Thoracic aorta (tissue), 2 donors: Measurements from ENCODE around the gene ALAD. TPM values are rescaled to one million over a fixed set of nuclear protein-coding genes. Genes with fewer than 3 reads are reported as not detected.

Experiments
- ATAC-seq: fragments of 150-250 bp; one replicate; pipeline ENCODE4 v1.8.0; 2017; ENCODE audit warnings: low read depth; ENCODE audit not compliant: insufficient number of reproducible peaks, low FRiP score
- DNase-seq: peaks from one replicate; pipeline ENCODE4 v3.0.0-alpha.2; 2020; ENCODE audit warnings: low spot score
- H3K27ac ChIP-seq, 2 donors: fragments of 200-600 bp; sonication (generic); 1 replicate in 1 of 2; 2 replicates in 1 of 2; pipeline ENCODE4 v1.5.1; 2016; ENCODE audit warnings: mild to moderate bottlenecking in 2 of 2, moderate library complexity in 2 of 2
- H3K27me3 ChIP-seq: fragments of 200-600 bp; sonication (generic); replicated peaks from 2 replicates; pipeline ENCODE4 v1.6.0; 2016; ENCODE audit warnings: mild to moderate bottlenecking; ENCODE audit not compliant: insufficient read depth
- H3K36me3 ChIP-seq: fragments of 200-600 bp; sonication (generic); one replicate; pipeline ENCODE4 v1.5.1; 2016
- H3K4me1 ChIP-seq, 2 donors: fragments of 200-600 bp; sonication (generic); 1 replicate in 1 of 2; 2 replicates in 1 of 2; pipeline versions ENCODE4 v1.5.1 to v1.6.0; 2016; ENCODE audit warnings: low read depth in 2 of 2, mild to moderate bottlenecking in 1 of 2; ENCODE audit not compliant: control insufficient read depth in 1 of 2
- H3K4me3 ChIP-seq: fragments of 200-600 bp; sonication (generic); 2 replicates; pipeline ENCODE4 v1.5.1; 2016; ENCODE audit warnings: mild to moderate bottlenecking
- H3K9me3 ChIP-seq: fragments of 200-600 bp; sonication (generic); 2 replicates; pipeline ENCODE4 v1.5.1; 2016
- CTCF ChIP-seq: fragments of 200-600 bp; sonication (generic); IDR thresholded peaks from one replicate; pipeline ENCODE4 v1.5.1; 2019; ENCODE audit warnings: antibody characterized with exemption
- total RNA-seq, 2 donors: library from RNA; depleted of rRNA; stranded (reverse); fragments of >200 nt; gene quantifications; one replicate each; pipeline versions ENCODE4 v1.1.0 to v1.2.3, GENCODE V29; 2016

ALAD gene
- total RNA-seq, 2 donors from 2014 or later = 23.0 to 26.0 TPM

- H3K9me3 ChIP-seq = no peaks in the 10 kb centered on the region
- no peaks in the 10 kb centered on the region for H3K4me1 ChIP-seq
- ATAC-seq (no peak), DNase-seq (no peak)
- H3K27ac ChIP-seq = no peak overlapping the region
- H3K27me3 ChIP-seq = no peaks in the 10 kb centered on the region
- TF ChIP-seq CTCF = no peak
- H3K4me3 ChIP-seq = no peak overlapping the region
- no peaks in the 10 kb centered on the region for H3K36me3 ChIP-seq
Measured at GRCh38 chr9:113425072-113425471, 24.0 kb upstream of the ALAD start.

GRCh38 chr9:113421726-113422125 lies 20.6 kb upstream of the ALAD start:
- Histone ChIP-seq H3K27ac (no peak overlapping the region), H3K36me3 (no peaks in the 10 kb centered on the region), H3K4me3 (no peak overlapping the region), H3K27me3 (no peaks in the 10 kb centered on the region), H3K4me1 (no peaks in the 10 kb centered on the region), H3K9me3 (no peaks in the 10 kb centered on the region)
- no peak for DNase-seq
- ATAC-seq = no peak
- no peak for TF ChIP-seq CTCF

- Histone ChIP-seq H3K9me3 (no peaks in the 10 kb centered on the region), H3K36me3 (no peaks in the 10 kb centered on the region), H3K27me3 (no peaks in the 10 kb centered on the region), H3K27ac (no peak overlapping the region), H3K4me1 (no peaks in the 10 kb centered on the region), H3K4me3 (no peak overlapping the region)
- no peak for DNase-seq
- no peak for ATAC-seq
- no peak for TF ChIP-seq CTCF
Measured at GRCh38 chr9:113417370-113417769, 16.3 kb upstream of the ALAD start.

- H3K4me3 ChIP-seq = no peak overlapping the region
- H3K36me3 ChIP-seq = no peaks in the 10 kb centered on the region
- no peaks in the 10 kb centered on the region for H3K27me3 ChIP-seq
- no peaks in the 10 kb centered on the region for H3K9me3 ChIP-seq
- DNase-seq (no peak), ATAC-seq (no peak)
- peaks cover 2 to 3% of the 10 kb centered on the region in 2 donors for H3K4me1 ChIP-seq
- no peak overlapping the region for H3K27ac ChIP-seq
- TF ChIP-seq CTCF = no peak
Measured at GRCh38 chr9:113416149-113416721, 15.2 kb upstream of the ALAD start.

- peaks cover 8% of the 10 kb centered on the region for H3K36me3 ChIP-seq
Measured at GRCh38 chr9:113410207-113410864, 9.3 kb upstream of the ALAD start, which contains the start of the genes C9orf43 and POLE3. C9orf43 (plus strand) TSS chr9:113410747; CDS start chr9:113413494, 2,747 bp downstream. POLE3 (minus strand) TSS chr9:113410675; CDS start chr9:113410293, 382 bp downstream.

More at GRCh38 chr9:113410207-113410864, 9.3 kb upstream of the ALAD start, which contains the start of the genes C9orf43 and POLE3:
- Histone ChIP-seq H3K27ac (peak within 1 kb of the TSS; percentile 92 to 93), H3K4me1 (peaks cover 8 to 19% of the 10 kb centered on the region in 2 donors), H3K27me3 (no peaks in the 10 kb centered on the region), H3K4me3 (peak within 1 kb of the TSS; percentile 91), H3K9me3 (no peaks in the 10 kb centered on the region)
- ATAC-seq (peak; percentile 95), DNase-seq (peak; percentile 80)
- no peak for TF ChIP-seq CTCF
